ENCODE data around the gene STK35. TPM values are rescaled to one million over a fixed set of nuclear protein-coding genes. Genes with fewer than 3 reads are reported as not detected.

Gene STK35
- total and polyA plus RNA-seq, 2 of the 8 experiments (the other 6 are each of a cell fraction or from before 2014, with no cell fraction given): 24.9 to 45.0 TPM

DNA sequence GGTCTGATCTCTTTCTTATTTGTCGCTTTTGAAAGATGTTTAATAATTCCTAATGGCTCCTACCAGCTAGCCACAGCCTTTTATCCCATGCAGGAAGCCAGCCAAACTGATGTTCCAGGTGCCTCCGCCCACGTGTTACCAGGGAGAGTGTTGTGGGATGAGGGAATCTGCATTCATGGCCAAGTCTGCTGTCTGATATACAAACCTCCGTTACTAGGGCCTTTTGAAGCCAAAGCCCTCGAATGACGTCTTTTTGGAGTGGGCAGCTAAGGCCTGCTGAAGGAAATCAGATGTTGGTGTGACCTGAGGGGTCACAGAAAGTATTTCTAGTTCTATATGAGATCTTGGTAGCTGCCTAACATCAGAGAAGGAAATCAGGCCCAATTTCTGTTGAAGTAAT lies 21.3 kb downstream of the STK35 start (continued):
- no peak for TF ChIP-seq KDM5A (IDR thresholded peaks at IDR 0.05; ENCODE audit: low read length)
- no peak for TF ChIP-seq KDM1A (IDR thresholded peaks at IDR 0.05; ENCODE audit: borderline replicate concordance, low read length)
- TF ChIP-seq, protein P1, sequence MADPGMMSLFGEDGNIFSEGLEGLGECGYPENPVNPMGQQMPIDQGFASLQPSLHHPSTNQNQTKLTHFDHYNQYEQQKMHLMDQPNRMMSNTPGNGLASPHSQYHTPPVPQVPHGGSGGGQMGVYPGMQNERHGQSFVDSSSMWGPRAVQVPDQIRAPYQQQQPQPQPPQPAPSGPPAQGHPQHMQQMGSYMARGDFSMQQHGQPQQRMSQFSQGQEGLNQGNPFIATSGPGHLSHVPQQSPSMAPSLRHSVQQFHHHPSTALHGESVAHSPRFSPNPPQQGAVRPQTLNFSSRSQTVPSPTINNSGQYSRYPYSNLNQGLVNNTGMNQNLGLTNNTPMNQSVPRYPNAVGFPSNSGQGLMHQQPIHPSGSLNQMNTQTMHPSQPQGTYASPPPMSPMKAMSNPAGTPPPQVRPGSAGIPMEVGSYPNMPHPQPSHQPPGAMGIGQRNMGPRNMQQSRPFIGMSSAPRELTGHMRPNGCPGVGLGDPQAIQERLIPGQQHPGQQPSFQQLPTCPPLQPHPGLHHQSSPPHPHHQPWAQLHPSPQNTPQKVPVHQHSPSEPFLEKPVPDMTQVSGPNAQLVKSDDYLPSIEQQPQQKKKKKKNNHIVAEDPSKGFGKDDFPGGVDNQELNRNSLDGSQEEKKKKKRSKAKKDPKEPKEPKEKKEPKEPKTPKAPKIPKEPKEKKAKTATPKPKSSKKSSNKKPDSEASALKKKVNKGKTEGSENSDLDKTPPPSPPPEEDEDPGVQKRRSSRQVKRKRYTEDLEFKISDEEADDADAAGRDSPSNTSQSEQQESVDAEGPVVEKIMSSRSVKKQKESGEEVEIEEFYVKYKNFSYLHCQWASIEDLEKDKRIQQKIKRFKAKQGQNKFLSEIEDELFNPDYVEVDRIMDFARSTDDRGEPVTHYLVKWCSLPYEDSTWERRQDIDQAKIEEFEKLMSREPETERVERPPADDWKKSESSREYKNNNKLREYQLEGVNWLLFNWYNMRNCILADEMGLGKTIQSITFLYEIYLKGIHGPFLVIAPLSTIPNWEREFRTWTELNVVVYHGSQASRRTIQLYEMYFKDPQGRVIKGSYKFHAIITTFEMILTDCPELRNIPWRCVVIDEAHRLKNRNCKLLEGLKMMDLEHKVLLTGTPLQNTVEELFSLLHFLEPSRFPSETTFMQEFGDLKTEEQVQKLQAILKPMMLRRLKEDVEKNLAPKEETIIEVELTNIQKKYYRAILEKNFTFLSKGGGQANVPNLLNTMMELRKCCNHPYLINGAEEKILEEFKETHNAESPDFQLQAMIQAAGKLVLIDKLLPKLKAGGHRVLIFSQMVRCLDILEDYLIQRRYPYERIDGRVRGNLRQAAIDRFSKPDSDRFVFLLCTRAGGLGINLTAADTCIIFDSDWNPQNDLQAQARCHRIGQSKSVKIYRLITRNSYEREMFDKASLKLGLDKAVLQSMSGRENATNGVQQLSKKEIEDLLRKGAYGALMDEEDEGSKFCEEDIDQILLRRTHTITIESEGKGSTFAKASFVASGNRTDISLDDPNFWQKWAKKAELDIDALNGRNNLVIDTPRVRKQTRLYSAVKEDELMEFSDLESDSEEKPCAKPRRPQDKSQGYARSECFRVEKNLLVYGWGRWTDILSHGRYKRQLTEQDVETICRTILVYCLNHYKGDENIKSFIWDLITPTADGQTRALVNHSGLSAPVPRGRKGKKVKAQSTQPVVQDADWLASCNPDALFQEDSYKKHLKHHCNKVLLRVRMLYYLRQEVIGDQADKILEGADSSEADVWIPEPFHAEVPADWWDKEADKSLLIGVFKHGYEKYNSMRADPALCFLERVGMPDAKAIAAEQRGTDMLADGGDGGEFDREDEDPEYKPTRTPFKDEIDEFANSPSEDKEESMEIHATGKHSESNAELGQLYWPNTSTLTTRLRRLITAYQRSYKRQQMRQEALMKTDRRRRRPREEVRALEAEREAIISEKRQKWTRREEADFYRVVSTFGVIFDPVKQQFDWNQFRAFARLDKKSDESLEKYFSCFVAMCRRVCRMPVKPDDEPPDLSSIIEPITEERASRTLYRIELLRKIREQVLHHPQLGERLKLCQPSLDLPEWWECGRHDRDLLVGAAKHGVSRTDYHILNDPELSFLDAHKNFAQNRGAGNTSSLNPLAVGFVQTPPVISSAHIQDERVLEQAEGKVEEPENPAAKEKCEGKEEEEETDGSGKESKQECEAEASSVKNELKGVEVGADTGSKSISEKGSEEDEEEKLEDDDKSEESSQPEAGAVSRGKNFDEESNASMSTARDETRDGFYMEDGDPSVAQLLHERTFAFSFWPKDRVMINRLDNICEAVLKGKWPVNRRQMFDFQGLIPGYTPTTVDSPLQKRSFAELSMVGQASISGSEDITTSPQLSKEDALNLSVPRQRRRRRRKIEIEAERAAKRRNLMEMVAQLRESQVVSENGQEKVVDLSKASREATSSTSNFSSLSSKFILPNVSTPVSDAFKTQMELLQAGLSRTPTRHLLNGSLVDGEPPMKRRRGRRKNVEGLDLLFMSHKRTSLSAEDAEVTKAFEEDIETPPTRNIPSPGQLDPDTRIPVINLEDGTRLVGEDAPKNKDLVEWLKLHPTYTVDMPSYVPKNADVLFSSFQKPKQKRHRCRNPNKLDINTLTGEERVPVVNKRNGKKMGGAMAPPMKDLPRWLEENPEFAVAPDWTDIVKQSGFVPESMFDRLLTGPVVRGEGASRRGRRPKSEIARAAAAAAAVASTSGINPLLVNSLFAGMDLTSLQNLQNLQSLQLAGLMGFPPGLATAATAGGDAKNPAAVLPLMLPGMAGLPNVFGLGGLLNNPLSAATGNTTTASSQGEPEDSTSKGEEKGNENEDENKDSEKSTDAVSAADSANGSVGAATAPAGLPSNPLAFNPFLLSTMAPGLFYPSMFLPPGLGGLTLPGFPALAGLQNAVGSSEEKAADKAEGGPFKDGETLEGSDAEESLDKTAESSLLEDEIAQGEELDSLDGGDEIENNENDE (IDR thresholded peaks at IDR 0.05; ENCODE audit: insufficient replicate concordance, low read length): no peak
- no peak for TF ChIP-seq GTF2F1 (IDR thresholded peaks at IDR 0.05; ENCODE audit: borderline replicate concordance, low read depth, low read length)
- TF ChIP-seq MAFK (IDR thresholded peaks at IDR 0.05; ENCODE audit: low read depth, low read length): no peak
- no peak for TF ChIP-seq EP300 (IDR thresholded peaks at IDR 0.05; ENCODE audit: borderline replicate concordance in 1 of 2, low read depth in 2 of 2, low read length in 2 of 2)
